ENCODE measurements around the gene CCDC15. TPM values are rescaled to one million over a fixed set of nuclear protein-coding genes. Genes with fewer than 3 reads are reported as not detected.

CCDC15 gene
- total and polyA plus RNA-seq, 2 of the 13 experiments (the other 11 are each of a cell fraction or from before 2014, with no cell fraction given), result 2.2 to 4.6 TPM

- TF ChIP-seq LBX2 (CRISPR knock-in tag; IDR thresholded peaks at IDR 0.05; ENCODE audit: borderline replicate concordance) (no peak), THAP9 (CRISPR knock-in tag; IDR thresholded peaks at IDR 0.05; ENCODE audit: borderline replicate concordance) (no peak), ZNF891 (CRISPR knock-in tag; IDR thresholded peaks at IDR 0.05) (no peak), MAF1 (CRISPR knock-in tag; IDR thresholded peaks at IDR 0.05; ENCODE audit: borderline replicate concordance) (no peak), SYNCRIP (IDR thresholded peaks at IDR 0.05; ENCODE audit: insufficient read depth, low read depth, low read length) (no peak), SOX5 (CRISPR knock-in tag; IDR thresholded peaks at IDR 0.05; ENCODE audit: borderline replicate concordance) (no peak), FOSL1 (CRISPR knock-in tag; IDR thresholded peaks at IDR 0.05; ENCODE audit: borderline replicate concordance) (no peak), PBX2 (CRISPR knock-in tag; IDR thresholded peaks at IDR 0.05) (no peak)
Observed at GRCh38 chr11:125084761-125085231, 130.8 kb downstream of the CCDC15 start (continued).

Measured in HepG2 (cell line).